ENCODE measurements around the gene ZBTB49. TPM values are rescaled to one million over a fixed set of nuclear protein-coding genes. Genes with fewer than 3 reads are reported as not detected.

ZBTB49 gene
- total and polyA plus RNA-seq, 2 of the 4 experiments (the other 2 are of a cell fraction), result 3.2 to 4.8 TPM

GRCh38 chr4:4254666-4255065 is 35.4 kb upstream of the ZBTB49 start:
- BruUV-seq (replicated peaks), result no TSS peak
- Histone ChIP-seq H4K5ac (ENCODE audit: low read depth, low read length) (no peak overlapping the region), H4K20me1 (ENCODE audit: insufficient read depth, low read length) (no peaks in the 10 kb centered on the region), H2BK20ac (ENCODE audit: low read depth, low read length) (no peak overlapping the region), H4K91ac (ENCODE audit: insufficient read depth, low read depth, low read length) (no peak overlapping the region), H2BK15ac (ENCODE audit: low read depth, low read length) (no peak overlapping the region), H3K14ac (replicated peaks; ENCODE audit: low read depth, low read length) (no peak overlapping the region), H3K9ac (ENCODE audit: low read depth, low read length) (no peak overlapping the region), H3K9me1 (ENCODE audit: insufficient read depth, low read length) (no peaks in the 10 kb centered on the region), H2AFZ (replicated peaks; ENCODE audit: low read length, poor library complexity) (no peak overlapping the region), H2BK5ac (ENCODE audit: low read depth, low read length, poor library complexity, severe bottlenecking) (no peak overlapping the region), H3K18ac (ENCODE audit: low read depth, low read length) (no peak overlapping the region), H2AK5ac (ENCODE audit: low read depth, low read length) (no peak overlapping the region), H3K56ac (ENCODE audit: extremely low read depth, insufficient read depth, low read length) (no peak overlapping the region), H3K9me3 (ENCODE audit: control insufficient read depth, insufficient read depth, low read length) (no peaks in the 10 kb centered on the region), H3K4me2 (ENCODE audit: low read depth, low read length) (no peak overlapping the region), H3K4ac (ENCODE audit: low read depth, low read length) (no peak overlapping the region), H3K27ac (ENCODE audit: insufficient read depth, low read length) (no peak overlapping the region), H2BK120ac (ENCODE audit: low read depth, low read length) (no peak overlapping the region), H3K27me3 (ENCODE audit: control insufficient read depth, insufficient read depth, low read length) (peaks cover 22% of the 10 kb centered on the region), H3K36me3 (ENCODE audit: control insufficient read depth, insufficient read depth, low read length) (no peaks in the 10 kb centered on the region), H3K4me1 (ENCODE audit: control insufficient read depth, insufficient read depth, low read length) (peaks cover 1% of the 10 kb centered on the region; the same call in 1 of the 2 replicates), H3K4me3 (ENCODE audit: insufficient read depth, low read depth, low read length) (no peak overlapping the region), H3K79me1 (ENCODE audit: low read depth in 1 of 2, low read length in 2 of 2) (no peaks in the 10 kb centered on the region), H3K23ac (ENCODE audit: low read depth, low read length) (no peak overlapping the region), H4K8ac (ENCODE audit: low read depth in 2 of 2, low read length in 2 of 2) (no peak overlapping the region), H2AK9ac (replicated peaks; ENCODE audit: low read depth, low read length, poor library complexity) (no peak overlapping the region)
- ATAC-seq (ENCODE audit: low read depth), result no peak
- WGBS, 2 experiments (ENCODE audit: extremely low coverage in 2 of 2, insufficient read length in 1 of 2), result 80% methylated on average over 1 of the region's 6 CpGs; no CpG with 5 or more reads in 1 of the 2 experiments
- no peak for DNase-seq
- CTCF ChIA-PET, result no interaction called here
- dilution Hi-C loops (cut with HindIII; ENCODE audit: low sequenced_read_pairs, unreplicated experiment), result no loop called here
- POLR2A ChIA-PET (ENCODE audit: unreplicated experiment), result no interaction called here
- intact Hi-C loops (cut with micrococcal nuclease), result no loop called here
- TF ChIP-seq CTCF (conservative IDR thresholded peaks at IDR 0.05; ENCODE audit: low read depth, low read length) (no peak), FOS (IDR thresholded peaks at IDR 0.05; ENCODE audit: low read depth, low read length) (no peak), BHLHE40 (IDR thresholded peaks at IDR 0.05; ENCODE audit: low read depth, low read length) (no peak), CEBPB (IDR thresholded peaks at IDR 0.05; ENCODE audit: low read depth, low read length) (no peak), SMC3 (IDR thresholded peaks at IDR 0.05; ENCODE audit: low read depth, low read length) (no peak), POLR2A (IDR thresholded peaks at IDR 0.05; ENCODE audit: low read depth, low read length) (no peak), USF2 (IDR thresholded peaks at IDR 0.05; ENCODE audit: low read depth, low read length) (no peak), CHD1 (IDR thresholded peaks at IDR 0.05; ENCODE audit: low read depth, low read length) (no peak), ELK1 (IDR thresholded peaks at IDR 0.05; ENCODE audit: borderline replicate concordance, low read depth, low read length) (no peak), MAFK (IDR thresholded peaks at IDR 0.05; ENCODE audit: low read depth, low read length) (no peak), MAZ (IDR thresholded peaks at IDR 0.05; ENCODE audit: borderline replicate concordance, low read depth, low read length) (no peak), RAD21 (IDR thresholded peaks at IDR 0.05; ENCODE audit: low read length) (no peak), RFX5 (IDR thresholded peaks at IDR 0.05; ENCODE audit: low read depth, low read length) (no peak), MXI1 (IDR thresholded peaks at IDR 0.05; ENCODE audit: borderline replicate concordance, low read depth, low read length) (no peak), NFE2L2 (IDR thresholded peaks at IDR 0.05; ENCODE audit: low read depth, low read length) (no peak)
- in situ Hi-C loops (cut with MboI; ENCODE audit: low sequenced_read_pairs), result loop anchor here (5.0 kb wide), 1 partner anchor 88 kb away; no protein-coding TSS in a partner anchor

Measured in IMR-90 (cell line).